Measurements from ENCODE around the gene MEST.

Gene MEST

DNA sequence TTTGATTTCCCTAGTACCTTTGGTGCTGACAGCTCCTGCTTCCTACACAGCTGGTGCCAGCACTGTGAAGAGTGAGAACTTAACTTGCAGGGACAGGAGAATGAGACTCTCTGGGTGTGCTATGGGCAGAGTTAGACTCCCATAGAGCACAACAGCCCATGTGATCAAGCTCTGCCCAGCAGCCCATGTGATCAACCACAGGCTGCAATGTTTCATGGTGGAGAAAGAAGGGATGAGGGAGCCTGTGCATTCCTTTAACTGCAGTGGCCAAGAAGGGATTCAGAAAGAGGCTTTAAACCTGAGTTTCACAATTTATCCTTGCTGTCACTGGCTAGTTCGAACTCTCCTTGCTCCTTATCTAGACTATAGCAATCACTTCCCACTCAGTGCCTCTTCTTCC is 10.0 kb upstream of the MEST start:
- no peaks in the 10 kb centered on the region for H3K36me3 ChIP-seq (ENCODE audit: low read length)

DNA sequence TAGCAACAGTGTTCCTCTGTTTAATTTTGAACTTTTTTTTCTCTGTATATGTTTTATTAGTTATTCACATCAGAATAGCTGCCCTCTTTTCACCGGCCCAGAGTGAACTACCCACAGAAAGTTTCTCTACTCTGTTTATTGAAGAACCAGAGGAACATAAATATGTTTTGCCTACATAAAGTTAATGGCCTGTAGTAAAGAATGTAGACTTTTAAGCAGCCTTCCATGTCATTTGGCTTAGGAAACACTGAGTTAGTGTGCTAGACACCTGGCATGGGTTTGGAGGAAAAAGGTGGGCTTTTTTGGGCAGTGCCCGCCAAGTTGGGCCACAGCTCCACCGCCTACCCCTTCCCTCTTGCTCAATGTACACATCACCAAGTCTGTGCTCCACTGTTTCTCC is 8.9 kb upstream of the MEST start:
- Histone ChIP-seq H3K27me3 (ENCODE audit: low read length) (no peaks in the 10 kb centered on the region), H3K36me3 (ENCODE audit: low read length) (no peaks in the 10 kb centered on the region), H3K27ac (ENCODE audit: low read depth, low read length) (no peak overlapping the region), H3K79me2 (ENCODE audit: insufficient read depth, low read length) (no peaks in the 10 kb centered on the region), H4K20me1 (ENCODE audit: low read depth, low read length) (no peaks in the 10 kb centered on the region), H2AFZ (ENCODE audit: low read depth, low read length, severe bottlenecking) (no peak overlapping the region), H3K9me3 (ENCODE audit: insufficient read depth, low read length) (no peaks in the 10 kb centered on the region), H3K4me2 (ENCODE audit: low read depth, low read length, poor library complexity, severe bottlenecking) (no peak overlapping the region), H3F3A (ENCODE audit: insufficient read depth) (peaks cover 7% of the 10 kb centered on the region; the same call in 1 of the 2 replicates), H3K4me3 (ENCODE audit: insufficient read depth, low read length, poor library complexity, severe bottlenecking) (no peak overlapping the region), H3K9me2 (replicated peaks; ENCODE audit: insufficient read depth, low read length) (no peaks in the 10 kb centered on the region), H3K9ac (ENCODE audit: low read length) (no peak overlapping the region)
- TF ChIP-seq, protein P1, sequence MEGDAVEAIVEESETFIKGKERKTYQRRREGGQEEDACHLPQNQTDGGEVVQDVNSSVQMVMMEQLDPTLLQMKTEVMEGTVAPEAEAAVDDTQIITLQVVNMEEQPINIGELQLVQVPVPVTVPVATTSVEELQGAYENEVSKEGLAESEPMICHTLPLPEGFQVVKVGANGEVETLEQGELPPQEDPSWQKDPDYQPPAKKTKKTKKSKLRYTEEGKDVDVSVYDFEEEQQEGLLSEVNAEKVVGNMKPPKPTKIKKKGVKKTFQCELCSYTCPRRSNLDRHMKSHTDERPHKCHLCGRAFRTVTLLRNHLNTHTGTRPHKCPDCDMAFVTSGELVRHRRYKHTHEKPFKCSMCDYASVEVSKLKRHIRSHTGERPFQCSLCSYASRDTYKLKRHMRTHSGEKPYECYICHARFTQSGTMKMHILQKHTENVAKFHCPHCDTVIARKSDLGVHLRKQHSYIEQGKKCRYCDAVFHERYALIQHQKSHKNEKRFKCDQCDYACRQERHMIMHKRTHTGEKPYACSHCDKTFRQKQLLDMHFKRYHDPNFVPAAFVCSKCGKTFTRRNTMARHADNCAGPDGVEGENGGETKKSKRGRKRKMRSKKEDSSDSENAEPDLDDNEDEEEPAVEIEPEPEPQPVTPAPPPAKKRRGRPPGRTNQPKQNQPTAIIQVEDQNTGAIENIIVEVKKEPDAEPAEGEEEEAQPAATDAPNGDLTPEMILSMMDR (IDR thresholded peaks at IDR 0.05; ENCODE audit: insufficient read depth, low read length, poor library complexity, severe bottlenecking) = no peak
- no peak for TF ChIP-seq EZH2phosphoT487 (conservative IDR thresholded peaks at IDR 0.05; ENCODE audit: low read length)

More for the DNA sequence above, 10.0 kb upstream of the MEST start:
- no peak overlapping the region for H3K9ac ChIP-seq (ENCODE audit: low read length)
- no peak overlapping the region for H2AFZ ChIP-seq (ENCODE audit: low read depth, low read length, severe bottlenecking)
- TF ChIP-seq, protein P1 (IDR thresholded peaks at IDR 0.05; ENCODE audit: insufficient read depth, low read length, poor library complexity, severe bottlenecking) = no peak
- no peak for TF ChIP-seq EZH2phosphoT487 (conservative IDR thresholded peaks at IDR 0.05; ENCODE audit: low read length)
- no peak overlapping the region for H3K27ac ChIP-seq (ENCODE audit: low read depth, low read length)
- no peaks in the 10 kb centered on the region for H3K9me3 ChIP-seq (ENCODE audit: insufficient read depth, low read length)
- no peaks in the 10 kb centered on the region for H3K79me2 ChIP-seq (ENCODE audit: insufficient read depth, low read length)
- no peaks in the 10 kb centered on the region for H3K27me3 ChIP-seq (ENCODE audit: low read length)
- H3K4me2 ChIP-seq (ENCODE audit: low read depth, low read length, poor library complexity, severe bottlenecking) = no peak overlapping the region
- no peaks in the 10 kb centered on the region for H4K20me1 ChIP-seq (ENCODE audit: low read depth, low read length)
- no peak overlapping the region for H3K4me3 ChIP-seq (ENCODE audit: insufficient read depth, low read length, poor library complexity, severe bottlenecking)
- H3F3A ChIP-seq (ENCODE audit: insufficient read depth) = 0 out of 2 replicates have a peak, but pooled peaks cover 1% of the 10 kb centered on the region
- no peaks in the 10 kb centered on the region for H3K9me2 ChIP-seq (replicated peaks; ENCODE audit: insufficient read depth, low read length)

DNA sequence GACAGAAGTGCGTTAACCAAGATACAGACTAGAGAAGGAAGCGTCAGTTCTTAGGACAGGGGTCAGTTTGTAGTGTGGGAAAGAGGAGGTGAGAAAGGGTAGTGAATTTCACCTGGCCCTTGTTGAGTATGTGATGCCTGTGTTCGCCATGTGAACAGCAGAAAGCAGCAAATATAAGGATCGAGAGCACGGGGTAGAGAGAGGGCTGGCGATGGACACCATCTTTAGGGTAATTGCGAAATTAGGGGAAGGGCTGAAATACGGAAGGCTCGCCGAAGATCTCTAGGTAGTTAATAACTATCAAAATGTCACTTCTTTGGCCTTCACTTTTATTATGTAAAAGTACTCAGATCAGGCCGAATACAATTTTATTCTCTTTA is 6.2 kb upstream of the MEST start:
- H3K27ac ChIP-seq (ENCODE audit: low read depth, low read length) = no peak overlapping the region
- peak overlapping the region; percentile 51 for H3K4me2 ChIP-seq (ENCODE audit: low read depth, low read length, poor library complexity, severe bottlenecking)
- H3K27me3 ChIP-seq (ENCODE audit: low read length) = no peaks in the 10 kb centered on the region
- H3K9ac ChIP-seq (ENCODE audit: low read length) = no peak overlapping the region
- TF ChIP-seq EZH2phosphoT487 (conservative IDR thresholded peaks at IDR 0.05; ENCODE audit: low read length) = no peak
- TF ChIP-seq, protein P1 (IDR thresholded peaks at IDR 0.05; ENCODE audit: insufficient read depth, low read length, poor library complexity, severe bottlenecking) = no peak
- no peaks in the 10 kb centered on the region for H3K9me3 ChIP-seq (ENCODE audit: insufficient read depth, low read length)
- no peaks in the 10 kb centered on the region for H3K79me2 ChIP-seq (ENCODE audit: insufficient read depth, low read length)
- H4K20me1 ChIP-seq (ENCODE audit: low read depth, low read length) = no peaks in the 10 kb centered on the region
- H3K4me3 ChIP-seq (ENCODE audit: insufficient read depth, low read length, poor library complexity, severe bottlenecking) = no peak overlapping the region
- H2AFZ ChIP-seq (ENCODE audit: low read depth, low read length, severe bottlenecking) = peak overlapping the region; percentile 93
- no peaks in the 10 kb centered on the region for H3K9me2 ChIP-seq (replicated peaks; ENCODE audit: insufficient read depth, low read length)
- H3K36me3 ChIP-seq (ENCODE audit: low read length) = no peaks in the 10 kb centered on the region
- peaks cover 7% of the 10 kb centered on the region; the same call in 1 of the 2 replicates for H3F3A ChIP-seq (ENCODE audit: insufficient read depth)

Measured in SU-DHL-6 (cell line).